ENCODE measurements around the gene FNDC3B. TPM values are rescaled to one million over a fixed set of nuclear protein-coding genes. Genes with fewer than 3 reads are reported as not detected.

FNDC3B gene
- total RNA-seq, 1 donor from 2014 or later, result 29.5 TPM

- no peaks in the 10 kb centered on the region for H3K9me3 ChIP-seq (ENCODE audit: low read depth)
- peaks cover 21% of the 10 kb centered on the region for H3K36me3 Mint-ChIP-seq
- TF ChIP-seq EZH2 (IDR thresholded peaks at IDR 0.05) (no peak), EZH2phosphoT487 (IDR thresholded peaks at IDR 0.05) (no peak), CTCF (IDR thresholded peaks at IDR 0.05) (no peak)
- no peak overlapping the region for H3K27ac ChIP-seq
- H3K27ac Mint-ChIP-seq, result no peak overlapping the region
- H3F3A ChIP-seq (ENCODE audit: low read depth), result no peaks in the 10 kb centered on the region
- H3K4me3 Mint-ChIP-seq, result no peak overlapping the region
- no peak overlapping the region for H3K4me2 ChIP-seq
- no peaks in the 10 kb centered on the region for H3K79me2 ChIP-seq (ENCODE audit: low read depth)
- H3K9me3 Mint-ChIP-seq, result no peaks in the 10 kb centered on the region
- no peaks in the 10 kb centered on the region for H3K27me3 Mint-ChIP-seq (ENCODE audit: insufficient read depth, low read depth)
- no peak overlapping the region for H3K4me3 ChIP-seq
- H3K36me3 ChIP-seq, result no peaks in the 10 kb centered on the region
- DNase-seq (ENCODE audit: low spot score), result no peak
- no peaks in the 10 kb centered on the region for H3K27me3 ChIP-seq
- H3K9ac ChIP-seq, result no peak overlapping the region
- no peaks in the 10 kb centered on the region for H4K20me1 ChIP-seq (ENCODE audit: low read depth)
- H3K4me1 Mint-ChIP-seq, result no peaks in the 10 kb centered on the region
- no peaks in the 10 kb centered on the region for H3K4me1 ChIP-seq
- no peak overlapping the region for H2AFZ ChIP-seq (replicated peaks)
Measured at GRCh38 chr3:172404237-172404962, 365.0 kb downstream of the FNDC3B start.

- no peaks in the 10 kb centered on the region for H3F3A ChIP-seq (ENCODE audit: low read depth)
- H3K79me2 ChIP-seq (ENCODE audit: low read depth), result no peaks in the 10 kb centered on the region
- no peaks in the 10 kb centered on the region for H3K4me1 ChIP-seq
- Mint-ChIP-seq H3K27ac (no peak overlapping the region), H3K36me3 (peaks cover 19% of the 10 kb centered on the region), H3K27me3 (ENCODE audit: insufficient read depth, low read depth) (no peaks in the 10 kb centered on the region), H3K4me1 (no peaks in the 10 kb centered on the region), H3K9me3 (no peaks in the 10 kb centered on the region), H3K4me3 (no peak overlapping the region)
- no peak overlapping the region for H2AFZ ChIP-seq (replicated peaks)
- H4K20me1 ChIP-seq (ENCODE audit: low read depth), result no peaks in the 10 kb centered on the region
- no peak overlapping the region for H3K27ac ChIP-seq
- no peaks in the 10 kb centered on the region for H3K27me3 ChIP-seq
- no peak overlapping the region for H3K4me3 ChIP-seq
- TF ChIP-seq EZH2phosphoT487 (IDR thresholded peaks at IDR 0.05) (no peak), CTCF (IDR thresholded peaks at IDR 0.05) (no peak), EZH2 (IDR thresholded peaks at IDR 0.05) (no peak)
- no peak overlapping the region for H3K4me2 ChIP-seq
- no peak for DNase-seq (ENCODE audit: low spot score)
- H3K9ac ChIP-seq, result no peak overlapping the region
- H3K36me3 ChIP-seq, result no peaks in the 10 kb centered on the region
- no peaks in the 10 kb centered on the region for H3K9me3 ChIP-seq (ENCODE audit: low read depth)
Measured at GRCh38 chr3:172405914-172406313, 366.5 kb downstream of the FNDC3B start.

DNA sequence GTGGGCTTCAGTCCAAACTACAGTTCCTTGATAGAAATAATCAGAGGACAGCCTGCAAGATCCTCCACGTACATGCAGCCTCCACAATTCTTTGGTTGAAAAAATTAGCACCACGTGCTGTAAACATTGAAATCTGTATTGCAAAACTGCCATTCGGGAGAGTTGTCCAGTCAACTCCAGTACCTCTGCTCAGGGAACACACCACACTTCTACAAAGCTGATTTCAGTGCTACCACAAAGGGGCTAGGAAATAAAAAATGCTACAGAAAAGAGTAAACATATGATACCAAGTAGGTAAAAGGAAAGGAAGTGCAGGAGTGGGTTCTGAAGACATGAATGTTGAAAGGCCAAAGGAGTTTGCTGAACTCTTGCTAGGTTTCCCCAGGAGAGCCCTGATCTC, 368.5 kb downstream of the FNDC3B start:
- Histone ChIP-seq H3K4me3 (no peak overlapping the region), H3K79me2 (ENCODE audit: low read depth) (no peaks in the 10 kb centered on the region), H3K27me3 (no peaks in the 10 kb centered on the region), H3K36me3 (no peaks in the 10 kb centered on the region), H4K20me1 (ENCODE audit: low read depth) (no peaks in the 10 kb centered on the region), H3F3A (ENCODE audit: low read depth) (no peaks in the 10 kb centered on the region), H3K27ac (no peak overlapping the region), H2AFZ (replicated peaks) (no peak overlapping the region), H3K9ac (no peak overlapping the region), H3K4me2 (no peak overlapping the region), H3K9me3 (ENCODE audit: low read depth) (no peaks in the 10 kb centered on the region), H3K4me1 (no peaks in the 10 kb centered on the region)
- no peak overlapping the region for H3K27ac Mint-ChIP-seq
- no peaks in the 10 kb centered on the region for H3K9me3 Mint-ChIP-seq
- H3K4me3 Mint-ChIP-seq, result no peak overlapping the region
- no peaks in the 10 kb centered on the region for H3K27me3 Mint-ChIP-seq (ENCODE audit: insufficient read depth, low read depth)
- no peaks in the 10 kb centered on the region for H3K4me1 Mint-ChIP-seq
- peaks cover 5% of the 10 kb centered on the region for H3K36me3 Mint-ChIP-seq
- DNase-seq (ENCODE audit: low spot score), result no peak
- no peak for TF ChIP-seq EZH2 (IDR thresholded peaks at IDR 0.05)
- no peak for TF ChIP-seq CTCF (IDR thresholded peaks at IDR 0.05)
- no peak for TF ChIP-seq EZH2phosphoT487 (IDR thresholded peaks at IDR 0.05)

Measured in neural progenitor cell (in vitro differentiated cells).